Psoas muscle (tissue), 8 donors: ENCODE data around the gene BRIP1. TPM values are rescaled to one million over a fixed set of nuclear protein-coding genes. Genes with fewer than 3 reads are reported as not detected.

ENCODE experiments used
- ATAC-seq, 4 donors: fragments of 200-7000 bp; cut with Tn5 transposase; one replicate each; pipeline ENCODE4 v1.9.1; 2020; ENCODE audit warnings: moderate library complexity in 3 of 4, mild to moderate bottlenecking in 2 of 4
- DNase-seq, 2 donors: peaks; one replicate each; pipeline ENCODE4 v3.0.0-alpha.2; 2020
- H3K27ac ChIP-seq: fragments of 200-600 bp; one replicate; pipeline ENCODE4 v1.8.0; 2022
- H3K27me3 ChIP-seq, 3 donors: fragments of 200-600 bp in 1 of 3; one replicate each; pipeline versions ENCODE4 v1.6.1 to v1.8.0; 2013 to 2022; ENCODE audit warnings: low read length in 2 of 3, mild to moderate bottlenecking in 2 of 3, moderate library complexity in 1 of 3; ENCODE audit not compliant: insufficient read depth in 3 of 3
- H3K36me3 ChIP-seq, 2 donors: fragments of 200-600 bp in 1 of 2; one replicate each; pipeline versions ENCODE4 v1.6.1 to v1.8.0; 2013 to 2022; ENCODE audit warnings: low read depth in 1 of 2, mild to moderate bottlenecking in 1 of 2, moderate library complexity in 1 of 2; ENCODE audit not compliant: insufficient read depth in 1 of 2
- H3K4me1 ChIP-seq: fragments of 200-600 bp; one replicate; pipeline ENCODE4 v1.8.0; 2022
- H3K4me3 ChIP-seq: fragments of 200-600 bp; one replicate; pipeline ENCODE4 v1.8.0; 2022; ENCODE audit warnings: mild to moderate bottlenecking
- H3K9me3 ChIP-seq: fragments of 200-600 bp; one replicate; pipeline ENCODE4 v1.8.0; 2022
- WGBS, 3 donors: extraction: QIAGEN DNeasy Blood & Tissue Kit; methylation state at CpG; one replicate each; pipeline versions ENCODE4 v1.1.6 to v1.1.7; 2013; 5-methylcytosine and 5-hydroxymethylcytosine counted together
- intact Hi-C, 2 donors: fragments of 100-400 bp; cut with DNase I; formaldehyde crosslinking; loops; one replicate each; pipeline versions ENCODE4 v1.11.0 to v1.14.2; 2022
- polyA plus RNA-seq, 3 donors: library from polyadenylated mRNA; stranded (reverse); fragments of 200-250 nt; gene quantifications; one replicate each; pipeline ENCODE4 v1.2.3, GENCODE V29; 2013
- total RNA-seq, 4 donors: library from RNA; stranded (reverse); fragmentation: NEBNext Ultra II Directional in 2 of 4; extraction: Animal tissue kit (Norgen Biotek cat#: 25700) in 2 of 4; gene quantifications; one replicate each; pipeline versions ENCODE4 v1.2.1 to v1.2.4, GENCODE V29; 2021 to 2023
- TF ChIP-seq, protein P1 (sequence below): fragments of 200-600 bp; IDR thresholded peaks from one replicate; pipeline ENCODE4 v1.8.0; 2022; ENCODE audit warnings: antibody characterized with exemption
- donor health status: healthy with polysubstance abuse.
- donor health status: DM: no; HTN: no; CAD: no; lungs with moderate emphysema.
- donor health status: Bipolar disorder and iron deficiency.
- donor health status: healthy.
- donor health status: DM: yes; HTN: yes; CAD: no.
- donor health status: DM: no; HTN: no; CAD: no.
- donor health status: DM: no; HTN: no; CAD: no.
- donor health status: DM: yes; HTN: yes; CAD: no.

BRIP1 gene
- total and polyA plus RNA-seq, 7 donors: 0.03 to 0.40 (median 0.19) TPM; not detected in 1

DNA sequence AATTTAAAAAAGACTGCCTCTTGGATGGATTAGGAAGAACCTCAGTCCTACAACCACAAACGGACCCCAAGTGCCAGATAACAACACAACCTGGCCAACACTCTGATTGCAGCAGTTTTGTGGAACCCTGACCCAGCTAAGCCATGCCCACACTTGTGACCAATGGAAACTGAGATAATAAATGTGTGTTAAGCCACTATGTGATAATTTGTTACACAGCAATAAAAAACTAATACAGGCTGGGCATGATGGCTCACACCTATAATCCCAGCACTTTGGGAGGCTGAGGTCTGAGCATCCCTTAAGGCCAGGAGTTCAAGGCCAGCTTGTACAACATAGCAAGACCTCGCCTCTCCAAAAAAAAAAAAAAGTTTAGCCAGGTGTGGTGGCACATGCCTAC lies 127.5 kb downstream of the BRIP1 start:
- TF ChIP-seq, protein P1, sequence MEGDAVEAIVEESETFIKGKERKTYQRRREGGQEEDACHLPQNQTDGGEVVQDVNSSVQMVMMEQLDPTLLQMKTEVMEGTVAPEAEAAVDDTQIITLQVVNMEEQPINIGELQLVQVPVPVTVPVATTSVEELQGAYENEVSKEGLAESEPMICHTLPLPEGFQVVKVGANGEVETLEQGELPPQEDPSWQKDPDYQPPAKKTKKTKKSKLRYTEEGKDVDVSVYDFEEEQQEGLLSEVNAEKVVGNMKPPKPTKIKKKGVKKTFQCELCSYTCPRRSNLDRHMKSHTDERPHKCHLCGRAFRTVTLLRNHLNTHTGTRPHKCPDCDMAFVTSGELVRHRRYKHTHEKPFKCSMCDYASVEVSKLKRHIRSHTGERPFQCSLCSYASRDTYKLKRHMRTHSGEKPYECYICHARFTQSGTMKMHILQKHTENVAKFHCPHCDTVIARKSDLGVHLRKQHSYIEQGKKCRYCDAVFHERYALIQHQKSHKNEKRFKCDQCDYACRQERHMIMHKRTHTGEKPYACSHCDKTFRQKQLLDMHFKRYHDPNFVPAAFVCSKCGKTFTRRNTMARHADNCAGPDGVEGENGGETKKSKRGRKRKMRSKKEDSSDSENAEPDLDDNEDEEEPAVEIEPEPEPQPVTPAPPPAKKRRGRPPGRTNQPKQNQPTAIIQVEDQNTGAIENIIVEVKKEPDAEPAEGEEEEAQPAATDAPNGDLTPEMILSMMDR: no peak
- intact Hi-C loops: no loop called here
- ATAC-seq: no peak

DNA sequence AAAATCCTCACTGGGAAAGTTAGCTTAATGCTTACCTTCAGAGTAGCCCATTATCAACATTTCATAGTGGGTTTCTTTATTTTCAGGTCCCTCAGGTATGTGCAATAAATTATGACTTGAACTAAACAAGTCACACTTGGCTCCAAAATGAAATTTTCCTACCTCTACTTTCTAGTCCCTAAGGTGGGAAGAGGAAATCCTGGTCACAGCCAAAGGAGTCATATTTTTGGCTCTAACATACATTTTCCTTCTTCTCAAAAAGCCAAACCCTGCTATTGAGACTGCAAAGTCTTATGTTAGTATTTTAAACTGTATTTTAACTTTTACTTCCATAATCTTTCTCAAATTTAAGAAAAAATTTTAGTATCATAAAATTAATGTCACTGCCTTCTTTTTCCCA lies 128.9 kb downstream of the BRIP1 start:
- Histone ChIP-seq H3K9me3 (peaks cover 4% of the 10 kb centered on the region), H3K27me3 (no peaks in the 10 kb centered on the region), H3K36me3 (no peaks in the 10 kb centered on the region), H3K4me3 (no peak overlapping the region), H3K4me1 (no peaks in the 10 kb centered on the region), H3K27ac (no peak overlapping the region)
- intact Hi-C loops: no loop called here
- TF ChIP-seq, protein P1: no peak
- DNase-seq: no peak
- no peak for ATAC-seq

More for the DNA sequence above, 127.5 kb downstream of the BRIP1 start:
- WGBS, 3 donors: 86 to 94% (median 92%) methylated on average over 2 of the region's 2 CpGs
- Histone ChIP-seq H3K4me1 (no peaks in the 10 kb centered on the region), H3K9me3 (peaks cover 4% of the 10 kb centered on the region), H3K27ac (no peak overlapping the region), H3K4me3 (no peak overlapping the region), H3K27me3 (no peaks in the 10 kb centered on the region), H3K36me3 (no peaks in the 10 kb centered on the region)
- DNase-seq: no peak

DNA sequence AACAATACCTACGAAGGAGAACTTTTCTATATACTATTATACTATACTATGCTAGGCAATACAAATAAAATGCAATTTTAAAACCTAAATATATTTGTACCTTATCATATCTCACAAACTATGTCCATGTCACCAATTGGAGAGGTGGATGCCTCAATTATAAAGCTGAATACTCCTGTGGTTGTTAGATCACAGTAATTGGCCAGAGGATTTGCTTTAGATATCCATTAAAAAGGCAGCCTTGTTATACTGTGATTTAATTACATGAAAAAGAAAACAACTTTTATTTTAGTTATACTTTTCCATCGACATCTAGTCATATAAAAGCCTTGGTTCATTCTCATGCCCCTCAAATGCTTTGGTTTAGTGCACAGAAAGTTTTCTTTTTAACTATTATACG lies 129.3 kb downstream of the BRIP1 start:
- peaks cover 4% of the 10 kb centered on the region for H3K9me3 ChIP-seq
- H3K27me3 ChIP-seq: no peaks in the 10 kb centered on the region
- no peak for DNase-seq
- no peak overlapping the region for H3K4me3 ChIP-seq
- ATAC-seq: no peak
- no peaks in the 10 kb centered on the region for H3K36me3 ChIP-seq
- whole genome bisulfite sequencing, 3 donors: 78 to 89% (median 83%) methylated on average over 3 of the region's 3 CpGs
- no peak overlapping the region for H3K27ac ChIP-seq
- TF ChIP-seq, protein P1: no peak
- H3K4me1 ChIP-seq: no peaks in the 10 kb centered on the region
- intact Hi-C loops: no loop called here

DNA sequence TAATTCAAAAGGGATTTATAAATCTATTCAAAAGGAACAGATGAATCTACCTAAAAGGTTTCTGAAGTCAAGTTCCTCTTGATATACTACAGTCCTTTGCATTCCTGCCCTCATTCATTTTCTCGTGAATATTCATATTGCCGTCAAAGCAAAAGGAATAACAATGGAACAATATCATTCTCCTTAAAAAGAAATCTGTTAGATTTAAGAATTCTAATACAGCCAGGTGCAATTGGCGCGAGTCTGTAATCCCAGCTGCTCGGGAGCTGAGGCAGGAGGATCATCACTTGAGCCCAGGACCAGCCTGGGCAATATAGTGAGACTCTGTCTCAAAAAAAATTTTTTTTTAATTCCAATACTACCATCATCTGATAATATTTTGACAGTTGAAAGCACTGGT lies 130.3 kb downstream of the BRIP1 start:
- Histone ChIP-seq H3K4me1 (no peaks in the 10 kb centered on the region), H3K9me3 (peaks cover 4% of the 10 kb centered on the region), H3K27me3 (no peaks in the 10 kb centered on the region), H3K27ac (no peak overlapping the region), H3K36me3 (no peaks in the 10 kb centered on the region), H3K4me3 (no peak overlapping the region)
- intact Hi-C loops: no loop called here
- TF ChIP-seq, protein P1: no peak
- 94 to 98% (median 95%) methylated on average over 5 of the region's 5 CpGs for WGBS, 3 donors
- ATAC-seq (no peak), DNase-seq (no peak)

DNA sequence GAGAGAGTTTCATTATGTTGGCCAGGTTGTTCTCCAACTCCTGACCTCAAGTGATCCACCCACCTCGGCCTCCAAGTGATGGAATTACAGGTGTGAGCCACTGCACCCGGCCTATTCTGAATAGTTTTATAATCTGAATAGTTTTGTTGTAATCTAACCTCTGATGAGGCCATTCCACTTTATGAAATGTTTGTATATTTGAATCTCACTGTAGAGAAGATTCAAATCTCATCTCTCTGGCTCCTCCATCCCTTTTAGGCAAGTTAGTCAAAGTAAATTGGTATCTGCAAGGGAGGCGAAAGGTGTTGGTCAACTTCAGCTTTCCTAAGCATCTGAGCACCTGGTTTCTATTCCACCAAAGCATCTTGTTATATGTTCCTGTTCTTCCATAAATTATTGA lies 131.2 kb downstream of the BRIP1 start:
- TF ChIP-seq, protein P1: no peak
- intact Hi-C loops: no loop called here
- H3K27me3 ChIP-seq: no peaks in the 10 kb centered on the region
- 78 to 82% (median 79%) methylated on average over 3 of the region's 3 CpGs for WGBS, 3 donors
- DNase-seq (no peak), ATAC-seq (no peak)
- no peak overlapping the region for H3K27ac ChIP-seq
- H3K9me3 ChIP-seq: peaks cover 3% of the 10 kb centered on the region
- no peak overlapping the region for H3K4me3 ChIP-seq
- no peaks in the 10 kb centered on the region for H3K36me3 ChIP-seq
- H3K4me1 ChIP-seq: no peaks in the 10 kb centered on the region
